Effector memory CD8-positive, alpha-beta T cell (primary cell): ENCODE data around the gene LINGO4.
A peak's percentile ranks its signal among the peaks of the same experiment; 100 is the strongest.

Source experiments
- ATAC-seq: fragments of 150-1000 bp; cut with Tn5 transposase; replicated peaks from 2 replicates; pipeline ENCODE4 v1.10.0; 2021; ENCODE audit warnings: mild to moderate bottlenecking, moderate library complexity
- DNase-seq, 3 experiments: peaks; one replicate each; pipeline ENCODE4 v3.0.0; 2021
- H3K27ac Mint-ChIP-seq, 2 donors: one replicate each; pipeline ENCODE4 v1.8.0; 2022; ENCODE audit warnings: mild to moderate bottlenecking in 2 of 2, mixed read lengths in 2 of 2, moderate library complexity in 2 of 2
- H3K27me3 Mint-ChIP-seq, 2 donors: one replicate each; pipeline ENCODE4 v1.8.0; 2022; ENCODE audit warnings: mixed read lengths in 2 of 2
- H3K36me3 Mint-ChIP-seq: one replicate; pipeline ENCODE4 v1.8.0; 2022; ENCODE audit warnings: mild to moderate bottlenecking, moderate library complexity, mixed read lengths; ENCODE audit not compliant: insufficient read depth
- H3K4me1 Mint-ChIP-seq, 2 donors: one replicate each; pipeline ENCODE4 v1.8.0; 2022; ENCODE audit warnings: low read depth in 2 of 2, mixed read lengths in 2 of 2
- H3K4me3 Mint-ChIP-seq, 2 donors: one replicate each; pipeline ENCODE4 v1.8.0; 2022; ENCODE audit warnings: mild to moderate bottlenecking in 2 of 2, mixed read lengths in 2 of 2, moderate library complexity in 2 of 2
- H3K9me3 Mint-ChIP-seq, 2 donors: one replicate each; pipeline ENCODE4 v1.8.0; 2022; ENCODE audit warnings: mixed read lengths in 2 of 2

Gene LINGO4

DNA sequence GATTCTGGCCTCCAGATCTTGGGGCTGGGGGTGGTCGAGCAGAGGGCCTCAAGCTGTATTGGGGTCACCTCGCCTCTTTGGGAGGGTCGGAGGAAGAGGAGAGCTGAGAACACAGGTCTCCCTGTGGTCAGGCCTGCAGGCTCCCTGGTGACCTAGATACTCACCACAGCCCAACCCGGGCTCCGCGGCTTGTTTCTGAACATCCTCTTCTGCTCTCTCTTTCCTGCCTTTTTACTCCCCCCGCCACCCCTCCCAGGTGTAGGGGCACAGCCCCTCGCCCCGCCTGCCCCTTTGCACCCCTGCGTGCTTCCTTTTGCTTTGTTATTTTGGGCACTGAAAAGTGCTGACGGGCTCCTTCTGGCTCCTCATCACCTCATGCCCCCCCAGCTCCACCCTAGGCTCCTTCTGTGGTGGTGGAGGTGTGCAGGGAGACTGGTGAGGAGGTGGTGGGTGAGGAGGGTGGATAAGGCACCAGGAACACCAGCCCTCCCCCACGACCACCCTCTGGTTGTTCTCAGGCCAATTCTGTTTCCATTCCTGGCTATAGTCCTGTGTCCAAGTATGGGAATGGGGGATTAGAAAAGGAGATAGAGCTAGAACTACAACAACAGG lies 10.6 kb upstream of the LINGO4 start:
- no peaks in the 10 kb centered on the region for H3K9me3 Mint-ChIP-seq
- ATAC-seq (peak; percentile 87), DNase-seq (peak; percentile 53 to 78 (median 74))
- peaks cover 39 to 69% of the 10 kb centered on the region in 2 donors for H3K4me1 Mint-ChIP-seq
- H3K4me3 Mint-ChIP-seq, result peak overlapping the region; percentile 77 to 89
- H3K36me3 Mint-ChIP-seq, result peaks cover 50% of the 10 kb centered on the region
- no peaks in the 10 kb centered on the region for H3K27me3 Mint-ChIP-seq
- H3K27ac Mint-ChIP-seq, result peak overlapping the region; percentile 90 to 91

DNA sequence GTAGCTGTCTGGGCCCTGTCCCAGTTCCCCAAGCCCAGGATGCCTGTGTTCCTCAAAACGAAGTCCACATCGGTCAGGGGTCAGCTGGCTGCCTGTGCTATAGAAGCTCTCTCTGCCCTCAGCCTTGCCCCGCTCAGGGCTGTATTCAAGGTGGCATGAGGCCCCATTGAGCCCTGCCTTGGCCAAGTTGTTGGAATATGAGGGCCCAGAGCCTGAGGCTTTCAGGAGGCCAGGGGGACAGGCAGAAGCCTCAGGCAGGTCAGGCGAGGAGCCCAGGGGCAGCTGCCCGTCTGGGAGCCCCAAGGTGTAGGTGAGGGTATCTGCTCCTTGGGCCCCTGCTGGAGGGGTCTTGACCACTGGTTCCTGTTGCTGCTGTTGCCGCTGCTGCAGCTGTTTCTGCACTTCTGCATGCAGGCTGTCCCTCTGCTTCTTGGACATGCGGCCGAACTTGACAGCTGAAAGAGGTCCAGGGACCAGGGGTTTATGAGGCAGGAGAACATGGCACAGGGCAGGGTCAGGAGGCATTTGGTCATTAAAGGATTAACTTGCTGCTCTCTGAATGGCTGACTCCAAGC lies 9.8 kb upstream of the LINGO4 start:
- Mint-ChIP-seq H3K36me3 (peaks cover 54% of the 10 kb centered on the region), H3K4me1 (peaks cover 34 to 61% of the 10 kb centered on the region in 2 donors), H3K4me3 (peak overlapping the region; percentile 77 to 89), H3K27me3 (no peaks in the 10 kb centered on the region), H3K9me3 (no peaks in the 10 kb centered on the region), H3K27ac (peak overlapping the region; percentile 90 to 91)
- ATAC-seq, result no peak
- DNase-seq, result no peak

DNA sequence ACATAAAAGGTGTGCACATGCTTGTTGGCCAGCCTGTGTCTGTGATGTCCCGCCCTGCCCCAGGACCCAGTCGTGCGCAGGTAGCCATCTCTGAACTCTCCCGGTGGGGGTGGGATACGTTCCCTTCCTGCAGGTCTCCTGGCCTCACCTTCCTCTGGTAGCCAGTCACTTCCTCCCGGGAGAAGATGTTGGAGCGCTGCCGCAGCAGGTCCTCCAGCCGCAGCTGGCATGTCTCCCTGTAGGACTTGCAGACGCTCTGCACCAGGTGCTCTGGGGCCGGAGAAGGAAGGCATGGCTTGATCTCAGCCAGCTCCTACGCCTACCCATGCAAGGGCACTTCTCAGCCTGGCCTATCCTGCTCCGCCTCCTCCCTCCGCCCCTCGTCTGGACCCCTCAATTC lies 9.2 kb upstream of the LINGO4 start:
- Mint-ChIP-seq H3K4me1 (peaks cover 34 to 55% of the 10 kb centered on the region in 2 donors), H3K27me3 (no peaks in the 10 kb centered on the region), H3K4me3 (peak overlapping the region in 1 of 2 donors; percentile 89), H3K27ac (peak overlapping the region; percentile 90 to 91), H3K9me3 (no peaks in the 10 kb centered on the region), H3K36me3 (peaks cover 54% of the 10 kb centered on the region)
- no peak for DNase-seq
- ATAC-seq, result no peak

DNA sequence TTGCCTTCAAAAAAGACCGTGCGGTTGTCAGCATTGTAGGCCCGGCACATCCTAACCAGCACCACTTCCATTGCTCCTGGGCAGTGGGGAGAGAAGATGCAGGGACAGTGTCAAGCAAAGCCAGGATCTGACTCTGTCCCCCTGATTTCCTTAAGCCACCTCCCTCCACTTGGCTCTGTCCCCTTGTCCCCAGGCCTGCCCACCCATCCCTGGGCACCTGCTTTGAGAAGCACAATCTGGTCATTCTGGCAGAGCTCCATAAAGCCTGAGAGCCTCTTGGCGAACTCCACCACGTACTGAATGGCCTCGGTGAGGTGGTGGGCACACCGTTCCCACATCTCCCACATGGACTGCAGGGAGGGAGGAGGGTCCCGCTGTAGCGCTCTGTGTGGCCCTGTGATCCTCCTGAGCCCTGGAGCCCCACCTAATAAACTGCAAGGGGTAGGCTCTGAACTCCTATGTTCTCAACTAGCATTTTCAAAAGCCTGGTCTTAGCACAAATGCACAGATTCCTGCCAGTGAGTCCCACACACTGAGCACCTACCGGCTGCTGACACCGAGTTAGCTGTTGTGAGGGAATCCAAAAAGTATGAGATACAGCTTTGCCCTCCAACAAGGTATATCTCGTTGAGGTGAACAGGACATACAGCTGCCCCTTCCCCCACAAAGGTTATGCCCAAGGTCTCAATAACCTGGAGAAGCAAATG lies 8.2 kb upstream of the LINGO4 start:
- H3K4me3 Mint-ChIP-seq, result peak overlapping the region in 1 of 2 donors; percentile 89
- DNase-seq (no peak), ATAC-seq (no peak)
- no peaks in the 10 kb centered on the region for H3K9me3 Mint-ChIP-seq
- H3K27me3 Mint-ChIP-seq, result no peaks in the 10 kb centered on the region
- H3K36me3 Mint-ChIP-seq, result peaks cover 60% of the 10 kb centered on the region
- H3K4me1 Mint-ChIP-seq, result peaks cover 30 to 48% of the 10 kb centered on the region in 2 donors
- H3K27ac Mint-ChIP-seq, result peak overlapping the region; percentile 14 to 91

DNA sequence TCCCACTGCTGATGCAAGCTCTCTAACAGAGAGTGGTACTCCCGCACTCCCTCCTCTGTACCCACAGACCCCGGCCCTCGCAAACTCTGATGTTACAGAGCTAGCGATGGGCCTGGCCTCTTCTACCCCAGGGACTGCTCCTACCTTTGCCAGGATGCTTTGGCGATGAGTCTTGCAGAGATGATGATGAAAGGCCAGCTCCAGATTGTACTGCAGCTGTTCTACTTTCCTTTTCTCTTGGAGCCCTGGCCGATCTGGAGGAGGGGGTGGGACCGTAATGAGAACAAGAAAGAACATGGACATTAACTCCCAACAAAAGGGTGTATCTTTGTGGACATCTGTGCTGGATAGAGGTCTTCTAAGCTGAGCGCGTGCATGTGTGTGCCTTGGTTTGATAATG lies 6.0 kb upstream of the LINGO4 start:
- H3K27me3 Mint-ChIP-seq, result no peaks in the 10 kb centered on the region
- no peaks in the 10 kb centered on the region for H3K9me3 Mint-ChIP-seq
- no peak for DNase-seq
- no peak for ATAC-seq
- H3K4me1 Mint-ChIP-seq, result peaks cover 20 to 35% of the 10 kb centered on the region in 2 donors
- no peak overlapping the region for H3K27ac Mint-ChIP-seq
- H3K4me3 Mint-ChIP-seq, result no peak overlapping the region
- H3K36me3 Mint-ChIP-seq, result peaks cover 53% of the 10 kb centered on the region

DNA sequence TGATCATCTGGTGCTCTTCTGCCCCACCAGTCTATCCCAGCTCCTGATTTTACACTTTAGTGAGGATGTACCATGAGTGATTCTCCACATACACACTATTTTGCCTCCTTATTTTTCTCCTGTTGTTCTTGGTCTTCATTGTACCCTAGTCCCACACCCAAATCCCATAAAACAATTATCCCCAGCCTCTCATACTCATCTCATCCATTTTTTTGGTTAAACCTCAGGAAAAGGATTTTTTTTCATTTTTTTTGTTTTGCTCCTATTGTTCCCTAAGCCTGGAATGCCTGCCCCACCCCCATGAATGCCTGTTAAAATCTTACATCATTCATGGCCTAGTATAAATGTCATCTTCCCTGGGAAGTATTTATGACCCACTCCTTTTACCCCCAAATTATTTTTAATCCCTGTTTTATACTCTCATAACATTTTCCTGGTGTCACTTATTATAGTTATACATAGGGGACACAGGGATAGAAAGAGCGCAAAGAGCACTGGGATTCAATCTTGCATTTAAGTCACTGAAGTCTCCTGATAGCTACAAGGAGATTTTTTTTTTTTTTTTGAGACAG lies 4.9 kb upstream of the LINGO4 start:
- no peak for DNase-seq
- H3K27me3 Mint-ChIP-seq, result no peaks in the 10 kb centered on the region
- no peaks in the 10 kb centered on the region for H3K9me3 Mint-ChIP-seq
- H3K36me3 Mint-ChIP-seq, result peaks cover 43% of the 10 kb centered on the region
- H3K4me1 Mint-ChIP-seq, result peaks cover 11 to 26% of the 10 kb centered on the region in 2 donors
- ATAC-seq, result no peak
- no peak overlapping the region for H3K4me3 Mint-ChIP-seq
- no peak overlapping the region for H3K27ac Mint-ChIP-seq

DNA sequence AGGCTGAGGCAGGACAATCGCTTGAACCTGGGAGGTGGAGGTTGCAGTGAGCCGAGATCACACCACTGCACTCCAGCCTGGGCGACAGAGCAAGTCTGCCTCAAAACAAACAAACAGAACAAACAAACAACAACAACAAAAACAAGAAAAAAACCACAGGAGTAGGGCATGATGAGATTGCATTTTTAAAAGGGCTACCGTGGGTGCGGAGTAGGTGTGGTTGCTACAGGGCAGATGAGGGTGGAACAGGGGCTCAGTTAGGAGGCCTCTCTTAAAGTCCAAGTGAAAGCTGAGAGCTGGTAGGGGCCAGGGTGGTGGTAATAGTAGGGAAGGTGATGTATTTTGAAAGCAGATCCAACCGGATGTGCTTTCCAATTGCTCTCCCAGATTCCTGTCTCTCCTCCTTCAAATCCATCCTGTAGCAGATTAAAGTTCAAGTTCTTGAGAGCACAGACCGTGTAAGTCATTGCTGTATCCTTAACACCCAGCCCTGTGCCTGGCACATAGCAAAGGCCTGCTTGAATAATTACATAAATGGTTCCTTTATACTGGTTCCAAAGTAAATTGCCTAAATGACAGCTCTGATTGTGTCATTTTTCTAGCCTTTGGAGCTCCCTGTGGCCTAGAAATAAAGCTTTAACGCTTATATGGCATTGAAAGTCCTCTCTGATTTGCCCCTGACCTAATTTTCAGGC lies 4.2 kb upstream of the LINGO4 start:
- ATAC-seq (no peak), DNase-seq (no peak)
- H3K9me3 Mint-ChIP-seq, result no peaks in the 10 kb centered on the region
- H3K36me3 Mint-ChIP-seq, result peaks cover 38% of the 10 kb centered on the region
- H3K4me1 Mint-ChIP-seq, result peaks cover 6 to 26% of the 10 kb centered on the region in 2 donors
- H3K27me3 Mint-ChIP-seq, result no peaks in the 10 kb centered on the region
- H3K4me3 Mint-ChIP-seq, result no peak overlapping the region
- H3K27ac Mint-ChIP-seq, result peak overlapping the region in 1 of 2 donors; percentile 47

DNA sequence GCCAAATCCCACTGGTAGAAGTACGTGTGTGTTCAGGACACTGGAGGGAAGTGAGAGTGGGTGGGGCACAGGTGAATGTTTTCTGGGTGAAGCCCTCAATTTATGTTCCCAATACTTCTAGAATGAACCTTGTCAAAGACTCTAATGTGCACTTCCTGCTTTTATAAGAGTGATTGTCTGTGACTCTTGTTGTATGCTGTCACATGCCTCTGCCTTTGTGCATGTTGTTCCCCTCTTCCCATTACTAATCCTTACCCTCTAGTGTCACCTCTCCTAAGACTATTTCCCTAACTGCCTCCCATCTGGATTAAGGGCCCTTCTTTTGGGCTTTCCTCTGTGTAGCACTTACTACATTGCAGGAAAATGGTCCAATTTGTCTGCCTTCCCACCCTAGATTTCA lies 2.5 kb upstream of the LINGO4 start:
- ATAC-seq, result no peak
- H3K27ac Mint-ChIP-seq, result peak overlapping the region in 1 of 2 donors; percentile 47
- no peak for DNase-seq
- H3K27me3 Mint-ChIP-seq, result no peaks in the 10 kb centered on the region
- peaks cover 11 to 22% of the 10 kb centered on the region in 2 donors for H3K4me1 Mint-ChIP-seq
- peaks cover 31% of the 10 kb centered on the region for H3K36me3 Mint-ChIP-seq
- H3K4me3 Mint-ChIP-seq, result no peak overlapping the region
- H3K9me3 Mint-ChIP-seq, result no peaks in the 10 kb centered on the region

DNA sequence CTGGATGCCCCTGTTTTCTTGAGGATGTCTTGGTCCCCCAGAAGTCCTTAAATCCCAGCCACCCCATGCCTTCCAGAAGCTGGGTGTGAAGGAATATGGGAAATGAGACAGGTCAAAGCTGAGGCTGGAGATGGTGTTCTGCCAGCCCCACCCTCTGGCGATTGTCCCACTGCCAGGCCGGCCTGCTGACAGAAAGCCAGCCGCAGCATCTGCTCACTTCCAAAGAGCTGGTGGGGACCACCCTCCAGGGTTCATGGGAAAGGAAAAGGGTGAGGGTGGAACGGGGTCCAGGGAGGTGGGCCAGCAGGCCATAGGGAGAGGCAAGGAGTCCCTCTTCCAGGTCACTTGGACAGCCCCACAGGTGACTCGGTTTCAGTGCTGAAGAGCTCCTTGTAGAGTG lies 1.9 kb upstream of the LINGO4 start:
- Mint-ChIP-seq H3K36me3 (peaks cover 26% of the 10 kb centered on the region), H3K9me3 (no peaks in the 10 kb centered on the region), H3K4me3 (no peak overlapping the region), H3K27me3 (no peaks in the 10 kb centered on the region), H3K4me1 (peaks cover 7 to 23% of the 10 kb centered on the region in 2 donors), H3K27ac (peak overlapping the region in 1 of 2 donors; percentile 80)
- ATAC-seq (no peak), DNase-seq (no peak)

DNA sequence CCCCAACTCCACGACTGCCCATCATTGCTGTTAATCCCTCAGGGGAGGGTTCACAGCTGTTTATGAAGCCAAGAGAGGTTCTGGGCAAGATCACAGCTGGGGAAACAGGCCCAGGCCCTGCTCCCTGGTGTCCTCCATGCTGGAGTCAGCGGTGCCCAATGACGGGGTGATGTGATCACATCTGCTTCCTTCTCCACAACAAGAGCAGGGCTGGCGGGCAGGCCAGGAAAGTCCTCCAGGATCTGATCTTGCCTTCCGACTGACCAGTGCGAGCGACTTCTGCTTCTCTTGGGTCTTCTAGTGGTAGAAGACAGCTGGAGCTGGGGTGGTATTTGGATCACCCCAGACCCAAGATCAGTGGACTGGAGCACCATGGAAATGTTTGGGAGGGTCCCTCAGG lies 951 bp upstream of the LINGO4 start:
- peaks cover 7 to 23% of the 10 kb centered on the region in 2 donors for H3K4me1 Mint-ChIP-seq
- DNase-seq (no peak), ATAC-seq (no peak)
- no peaks in the 10 kb centered on the region for H3K27me3 Mint-ChIP-seq
- no peak overlapping the region for H3K4me3 Mint-ChIP-seq
- H3K9me3 Mint-ChIP-seq, result no peaks in the 10 kb centered on the region
- H3K36me3 Mint-ChIP-seq, result peaks cover 22% of the 10 kb centered on the region
- H3K27ac Mint-ChIP-seq, result peak overlapping the region in 1 of 2 donors; percentile 80

DNA sequence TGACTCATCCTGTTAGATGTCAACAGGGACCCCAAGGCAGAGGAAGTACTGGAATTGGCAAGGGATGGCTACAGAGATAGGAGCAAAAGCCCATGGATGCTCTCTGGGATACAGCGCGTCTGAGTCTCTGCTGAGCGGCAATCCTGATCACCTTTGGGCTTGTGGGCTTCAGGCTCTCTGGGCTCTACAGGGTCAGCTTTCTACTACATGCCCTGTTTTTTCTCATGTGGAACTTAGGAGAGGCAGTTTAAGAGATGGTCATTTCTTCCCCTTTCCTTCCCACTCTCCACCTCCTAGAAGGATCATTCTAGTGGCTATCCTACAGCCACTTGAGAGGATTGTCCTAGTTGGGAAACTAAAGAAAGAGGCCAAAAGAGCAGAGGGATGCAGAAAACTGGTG lies 1.3 kb downstream of the LINGO4 start:
- DNase-seq, result no peak
- no peak for ATAC-seq
- peaks cover 12% of the 10 kb centered on the region for H3K36me3 Mint-ChIP-seq
- H3K27ac Mint-ChIP-seq, result peak overlapping the region in 1 of 2 donors; percentile 69
- no peaks in the 10 kb centered on the region for H3K27me3 Mint-ChIP-seq
- peaks cover 14 to 39% of the 10 kb centered on the region in 2 donors for H3K4me1 Mint-ChIP-seq
- no peaks in the 10 kb centered on the region for H3K9me3 Mint-ChIP-seq
- no peak overlapping the region for H3K4me3 Mint-ChIP-seq

DNA sequence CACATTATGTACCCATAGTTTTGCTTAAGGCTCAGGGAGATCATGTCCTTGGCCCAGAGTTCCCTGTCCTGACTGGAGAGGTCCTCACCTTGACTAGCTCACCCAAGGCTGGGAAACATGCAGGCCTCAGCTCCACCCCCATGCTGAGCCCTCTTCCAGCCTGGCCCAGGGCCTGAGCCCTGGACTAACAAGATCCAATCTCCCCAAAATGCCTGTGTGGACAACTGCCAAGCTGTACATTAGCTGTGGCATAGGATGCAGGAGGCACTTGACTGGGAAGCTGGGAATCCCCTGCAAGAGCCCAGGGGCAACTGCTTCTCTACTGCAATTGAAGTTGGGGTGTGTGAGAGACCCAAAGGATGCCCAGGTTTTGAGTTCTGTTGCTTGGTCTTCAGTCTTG lies 2.1 kb downstream of the LINGO4 start:
- no peak for ATAC-seq
- Mint-ChIP-seq H3K27me3 (no peaks in the 10 kb centered on the region), H3K27ac (peak overlapping the region; percentile 13 to 69), H3K4me3 (no peak overlapping the region), H3K9me3 (no peaks in the 10 kb centered on the region), H3K4me1 (peaks cover 14 to 42% of the 10 kb centered on the region in 2 donors), H3K36me3 (peaks cover 6% of the 10 kb centered on the region)
- no peak for DNase-seq

DNA sequence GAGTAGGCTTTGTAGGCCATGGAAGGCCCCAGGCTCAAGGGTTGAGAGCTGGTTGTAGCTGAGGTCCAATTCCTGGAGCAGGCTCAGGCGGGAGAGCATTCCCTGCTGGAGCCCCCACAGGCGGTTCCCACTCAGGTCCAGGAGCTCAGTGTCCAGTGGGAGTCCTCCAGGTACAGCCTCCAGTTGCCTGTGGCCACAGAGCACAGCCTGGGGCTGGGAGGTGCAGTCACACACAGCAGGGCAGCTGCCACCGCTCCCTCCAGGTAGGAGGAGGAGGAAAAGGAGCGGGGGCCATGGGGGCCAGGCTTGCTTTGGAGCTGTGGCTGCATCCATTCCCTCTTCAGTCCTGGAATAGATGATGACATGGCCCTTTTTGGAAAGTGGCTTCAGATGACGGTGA lies 2.8 kb downstream of the LINGO4 start:
- no peak overlapping the region for H3K4me3 Mint-ChIP-seq
- H3K9me3 Mint-ChIP-seq, result no peaks in the 10 kb centered on the region
- no peak for ATAC-seq
- H3K27me3 Mint-ChIP-seq, result no peaks in the 10 kb centered on the region
- H3K4me1 Mint-ChIP-seq, result peaks cover 14 to 42% of the 10 kb centered on the region in 2 donors
- peak overlapping the region in 1 of 2 donors; percentile 60 for H3K27ac Mint-ChIP-seq
- peaks cover 3% of the 10 kb centered on the region for H3K36me3 Mint-ChIP-seq
- no peak for DNase-seq
